Keratinocyte (primary cell): ENCODE data around the gene DNAJC17. TPM values are rescaled to one million over a fixed set of nuclear protein-coding genes. Genes with fewer than 3 reads are reported as not detected.

ENCODE experiments used
- DNase-seq: peaks from one replicate; pipeline ENCODE4 v3.0.0-alpha.2; 2011; ENCODE audit warnings: low read depth, missing footprints, low spot score
- FAIRE-seq: peaks from 2 replicates; lab custom pipeline; 2011; peaks lifted over from hg19 to GRCh38; lab: Jason Lieb, UNC
- H2AFZ ChIP-seq: 2 replicates; pipeline ENCODE4 v1.6.0; 2012; ENCODE audit warnings: low read length, control low read depth, inconsistent platforms; ENCODE audit not compliant: control insufficient read depth
- H3K27ac ChIP-seq: 2 replicates; pipeline ENCODE4 v1.5.1; 2011; ENCODE audit warnings: low read length; ENCODE audit not compliant: control insufficient read depth, insufficient read depth
- H3K27me3 ChIP-seq: 3 replicates; pipeline ENCODE4 v1.6.0; 2011; ENCODE audit warnings: low read length; ENCODE audit not compliant: control insufficient read depth, insufficient read depth; ENCODE audit errors: extremely low read depth
- H3K36me3 ChIP-seq, 2 experiments: 2 replicates in 1 of 2; 3 replicates in 1 of 2; pipeline ENCODE4 v1.5.1; 2011; ENCODE audit warnings: low read length in 2 of 2, mild to moderate bottlenecking in 1 of 2; ENCODE audit not compliant: control insufficient read depth in 2 of 2, insufficient read depth in 2 of 2; ENCODE audit errors: extremely low read depth in 1 of 2
- H3K4me1 ChIP-seq: 3 replicates; pipeline ENCODE4 v1.5.1; 2011; ENCODE audit warnings: low read length; ENCODE audit not compliant: control insufficient read depth, insufficient read depth; ENCODE audit errors: extremely low read depth
- H3K4me2 ChIP-seq: 3 replicates; pipeline ENCODE4 v1.6.0; 2011; ENCODE audit warnings: low read depth, low read length; ENCODE audit not compliant: control insufficient read depth, insufficient read depth; ENCODE audit errors: extremely low read depth
- H3K4me3 ChIP-seq, 3 experiments: fragments of 200-600 bp in 1 of 3; sonication (generic) in 1 of 3; 2 replicates in 2 of 3; 3 replicates in 1 of 3; pipeline ENCODE4 v1.5.1; 2011 to 2016; ENCODE audit warnings: low read length in 3 of 3, mild to moderate bottlenecking in 3 of 3, control low read depth in 2 of 3, inconsistent platforms in 1 of 3, low read depth in 1 of 3, mixed read lengths in 1 of 3, mixed run types in 1 of 3, moderate library complexity in 1 of 3; ENCODE audit not compliant: control insufficient read depth in 2 of 3, insufficient read depth in 2 of 3; ENCODE audit errors: extremely low read depth in 1 of 3
- H3K79me2 ChIP-seq: 2 replicates; pipeline ENCODE4 v1.6.0; 2012; ENCODE audit warnings: low read length; ENCODE audit not compliant: control insufficient read depth, insufficient read depth
- H3K9ac ChIP-seq: 3 replicates; pipeline ENCODE4 v1.6.0; 2011; ENCODE audit warnings: low read length; ENCODE audit not compliant: control insufficient read depth, insufficient read depth; ENCODE audit errors: extremely low read depth
- H3K9me1 ChIP-seq: 3 replicates; pipeline ENCODE4 v1.6.0; 2011; ENCODE audit warnings: low read length; ENCODE audit not compliant: control insufficient read depth, insufficient read depth; ENCODE audit errors: extremely low read depth
- H3K9me3 ChIP-seq: 2 replicates; pipeline ENCODE4 v1.5.1; 2012; ENCODE audit warnings: low read depth, low read length; ENCODE audit not compliant: control insufficient read depth
- H4K20me1 ChIP-seq: 3 replicates; pipeline ENCODE4 v1.6.0; 2011; ENCODE audit warnings: low read length; ENCODE audit not compliant: control insufficient read depth, insufficient read depth; ENCODE audit errors: extremely low read depth
- EZH2 ChIP-seq: IDR thresholded peaks from one replicate; pipeline ENCODE4 v1.6.1; 2012; ENCODE audit warnings: inconsistent platforms, mild to moderate bottlenecking, low read length, moderate library complexity
- dilution Hi-C: fragments of 300-500 bp; cut with MboI; formaldehyde crosslinking; loops from one replicate; pipeline ENCODE4 v1.7.0; 2020; ENCODE audit warnings: low sequenced_read_pairs; ENCODE audit not compliant: extremely low pct_ligation_motif_present
- polyA plus RNA-seq, 5 experiments: library from polyadenylated mRNA; depleted of rRNA in 3 of 5; stranded (reverse) in 3 of 5; stranded (forward) in 1 of 5; unstranded in 1 of 5; fragments of >200 nt; gene quantifications; 1 replicate in 1 of 5; 2 replicates in 3 of 5; 3 replicates in 1 of 5; pipeline versions ENCODE4 v1.2.1 to v1.2.3, GENCODE V29; 2011 to 2012; ENCODE audit warnings: missing spikeins in 2 of 5, low read depth in 1 of 5, low replicate concordance in 1 of 5
- TF ChIP-seq, protein P1 (sequence below), 3 experiments: IDR thresholded peaks in 1 of 3; conservative IDR thresholded peaks in 1 of 3; optimal IDR thresholded peaks in 1 of 3; 2 replicates in 2 of 3; 3 replicates in 1 of 3; pipeline versions ENCODE3 to v1.5.1; 2011; ENCODE audit warnings: low read length in 3 of 3, mild to moderate bottlenecking in 3 of 3, moderate library complexity in 2 of 3, control low read depth in 1 of 3, inconsistent platforms in 1 of 3; ENCODE audit not compliant: insufficient read depth in 2 of 3; ENCODE audit errors: extremely low read depth in 1 of 3

The DNAJC17 gene
- polyA plus RNA-seq, 1 donor (not counting 4 experiments of a cell fraction or from before 2014, with no cell fraction given), result 35.3 TPM

DNA sequence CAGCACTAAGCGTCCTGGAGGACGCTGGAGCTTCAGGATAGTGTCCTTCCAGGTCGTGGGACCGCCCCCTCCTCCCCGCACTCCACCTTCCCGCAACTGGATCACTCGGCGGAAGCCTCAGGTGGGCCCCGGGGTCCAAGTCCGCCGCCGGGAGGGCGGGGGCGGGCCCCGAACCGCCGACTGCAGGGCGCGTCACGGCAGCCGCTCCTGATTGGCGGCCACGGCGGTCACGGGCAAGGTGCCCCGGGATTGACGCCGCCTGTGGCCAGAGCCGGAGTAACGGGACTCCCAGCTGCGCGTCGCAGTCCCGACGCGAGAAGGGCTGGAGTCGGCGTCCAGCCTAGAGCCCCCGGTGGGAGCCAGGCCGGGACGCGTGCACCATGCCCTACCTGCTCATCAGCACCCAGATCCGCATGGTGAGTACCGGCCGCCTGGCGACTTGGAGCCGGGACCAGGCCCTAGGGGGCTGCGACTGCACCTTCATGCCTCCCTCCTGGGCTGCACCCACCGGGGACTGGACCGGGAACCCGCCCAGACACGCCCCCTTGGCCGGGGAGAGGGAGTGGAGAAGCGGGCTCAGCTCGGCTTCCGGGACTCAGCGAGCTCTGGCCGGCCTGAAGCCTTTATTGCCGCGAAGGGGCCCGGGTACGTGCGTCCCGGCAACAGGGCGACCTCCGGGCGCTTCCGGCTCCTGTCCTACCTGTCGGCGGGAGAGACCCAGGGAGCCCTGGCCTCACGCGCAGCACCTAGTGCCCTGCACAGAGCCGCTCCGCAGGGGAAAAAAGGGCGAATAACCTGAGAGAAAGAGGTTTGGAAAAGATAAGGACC, 43.3 kb downstream of the DNAJC17 start, which contains the start of gene GCHFR:
Gene GCHFR (plus strand): TSS at position 268 of the 828 bp plus-strand sequence. CDS start 113 bp downstream, at position 381.
- H3K79me2 ChIP-seq, result no peaks in the 10 kb centered on the region
- peak within 1 kb of the TSS; percentile 4 for H3K27ac ChIP-seq
- DNase-seq, result no peak
- no peaks in the 10 kb centered on the region for H3K27me3 ChIP-seq
- FAIRE-seq, result no peak
- H3K4me2 ChIP-seq, result peak within 1 kb of the TSS; percentile 86
- peaks cover 0 to 2% of the 10 kb centered on the region in 2 experiments for H3K36me3 ChIP-seq
- dilution Hi-C loops, result no loop called here
- peak within 1 kb of the TSS; percentile 55 for H3K9ac ChIP-seq
- peaks cover 2% of the 10 kb centered on the region for H3K9me1 ChIP-seq
- H3K4me1 ChIP-seq, result peaks cover 56% of the 10 kb centered on the region
- H3K9me3 ChIP-seq, result no peaks in the 10 kb centered on the region
- peak within 1 kb of the TSS; percentile 76 for H2AFZ ChIP-seq
- peak within 1 kb of the TSS; percentile 31 to 61 (median 56) for H3K4me3 ChIP-seq
- TF ChIP-seq, protein P1, sequence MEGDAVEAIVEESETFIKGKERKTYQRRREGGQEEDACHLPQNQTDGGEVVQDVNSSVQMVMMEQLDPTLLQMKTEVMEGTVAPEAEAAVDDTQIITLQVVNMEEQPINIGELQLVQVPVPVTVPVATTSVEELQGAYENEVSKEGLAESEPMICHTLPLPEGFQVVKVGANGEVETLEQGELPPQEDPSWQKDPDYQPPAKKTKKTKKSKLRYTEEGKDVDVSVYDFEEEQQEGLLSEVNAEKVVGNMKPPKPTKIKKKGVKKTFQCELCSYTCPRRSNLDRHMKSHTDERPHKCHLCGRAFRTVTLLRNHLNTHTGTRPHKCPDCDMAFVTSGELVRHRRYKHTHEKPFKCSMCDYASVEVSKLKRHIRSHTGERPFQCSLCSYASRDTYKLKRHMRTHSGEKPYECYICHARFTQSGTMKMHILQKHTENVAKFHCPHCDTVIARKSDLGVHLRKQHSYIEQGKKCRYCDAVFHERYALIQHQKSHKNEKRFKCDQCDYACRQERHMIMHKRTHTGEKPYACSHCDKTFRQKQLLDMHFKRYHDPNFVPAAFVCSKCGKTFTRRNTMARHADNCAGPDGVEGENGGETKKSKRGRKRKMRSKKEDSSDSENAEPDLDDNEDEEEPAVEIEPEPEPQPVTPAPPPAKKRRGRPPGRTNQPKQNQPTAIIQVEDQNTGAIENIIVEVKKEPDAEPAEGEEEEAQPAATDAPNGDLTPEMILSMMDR (optimal IDR thresholded peaks at IDR 0.05 in 1 of 3, IDR thresholded peaks at IDR 0.05 in 1 of 3, conservative IDR thresholded peaks at IDR 0.05 in 1 of 3; ENCODE audit: extremely low read depth in 1 of 3, insufficient read depth in 2 of 3, low read length in 3 of 3), result peak in 1 of 3 experiments; percentile 25
- no peak for TF ChIP-seq EZH2
- H4K20me1 ChIP-seq, result no peaks in the 10 kb centered on the region

DNA sequence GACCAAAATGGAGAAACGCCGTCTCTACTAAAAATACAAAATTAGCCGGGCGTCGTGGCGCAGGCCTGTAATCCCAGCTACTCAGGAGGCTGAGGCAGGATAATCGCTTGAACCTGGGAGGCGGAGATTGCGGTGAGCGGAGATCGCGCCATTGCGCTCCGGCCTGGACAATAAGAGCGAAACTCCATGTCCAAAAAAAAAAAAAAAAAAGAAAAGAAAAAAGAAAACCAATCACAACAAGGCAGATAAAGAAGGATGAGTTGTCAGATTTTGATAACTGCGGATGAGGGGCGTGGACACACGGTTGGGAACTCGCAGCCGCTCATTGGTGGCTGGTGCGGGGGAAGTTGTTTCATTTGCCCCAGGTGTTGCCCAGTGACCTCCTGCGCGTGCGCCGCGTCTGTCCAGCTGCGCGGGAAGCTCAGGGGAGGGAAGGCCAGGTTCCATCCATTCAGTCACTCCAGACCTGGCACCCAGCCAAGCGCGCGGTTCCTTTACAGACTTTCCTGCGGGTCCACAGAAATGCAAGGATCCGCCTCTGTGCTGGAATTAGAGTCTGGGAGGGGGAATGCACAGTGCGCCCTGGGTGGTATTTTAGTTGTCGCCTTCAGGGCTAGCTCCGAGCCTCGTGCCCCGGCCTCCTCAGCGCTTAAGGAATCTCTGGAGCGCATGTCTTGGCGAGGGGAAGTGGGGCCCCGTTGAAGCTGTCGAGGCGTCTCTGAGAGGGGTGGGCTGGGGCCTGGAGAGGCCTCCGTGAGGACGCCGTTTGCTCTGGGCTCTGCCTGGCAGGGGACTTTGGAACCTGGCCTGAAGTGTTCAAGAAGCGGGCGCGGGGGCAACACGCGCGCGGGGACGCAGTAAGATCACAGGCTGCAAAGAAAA, 44.1 kb downstream of the DNAJC17 start:
- FAIRE-seq (no peak), DNase-seq (no peak)
- no peaks in the 10 kb centered on the region for H3K27me3 ChIP-seq
- H3K36me3 ChIP-seq, result peaks cover 0 to 2% of the 10 kb centered on the region in 2 experiments
- no peaks in the 10 kb centered on the region for H3K79me2 ChIP-seq
- peaks cover 2% of the 10 kb centered on the region for H3K9me1 ChIP-seq
- no peak overlapping the region for H3K27ac ChIP-seq
- TF ChIP-seq, protein P1 (optimal IDR thresholded peaks at IDR 0.05 in 1 of 3, IDR thresholded peaks at IDR 0.05 in 1 of 3, conservative IDR thresholded peaks at IDR 0.05 in 1 of 3; ENCODE audit: extremely low read depth in 1 of 3, insufficient read depth in 2 of 3, low read length in 3 of 3), result no peak
- TF ChIP-seq EZH2, result no peak
- H3K4me3 ChIP-seq, result peak overlapping the region; percentile 31 to 61 (median 56)
- H3K9ac ChIP-seq, result peak overlapping the region; percentile 55
- no peaks in the 10 kb centered on the region for H3K9me3 ChIP-seq
- dilution Hi-C loops, result no loop called here
- H4K20me1 ChIP-seq, result no peaks in the 10 kb centered on the region
- peaks cover 47% of the 10 kb centered on the region for H3K4me1 ChIP-seq
- peak overlapping the region; percentile 76 for H2AFZ ChIP-seq
- H3K4me2 ChIP-seq, result peak overlapping the region; percentile 86
